Endometrial microvascular endothelial cells (primary cell): ENCODE results near the gene TIGD6. TPM values are rescaled to one million over a fixed set of nuclear protein-coding genes. Genes with fewer than 3 reads are reported as not detected.
"Not testable (repeated sequence)": the region's sequence is repeated elsewhere in the genome, so short reads cannot be mapped to it uniquely, and the experiment has no call there.

ENCODE experiments used
- in situ Hi-C: cut with HindIII; loops from 2 replicates; pipeline ENCODE4 v1.10.0; 2017; ENCODE audit warnings: low sequenced_read_pairs, low pct_unique_long_range_greater_than_20kb; ENCODE audit errors: inconsistent ontology term
- total RNA-seq: library from RNA; depleted of rRNA; stranded (reverse); fragments of >200 nt; gene quantifications from one replicate; pipeline ENCODE4 v1.2.3, GENCODE V29; 2015; ENCODE audit errors: inconsistent ontology term

Gene TIGD6
- total RNA-seq, 1 donor from 2014 or later, result 1.6 TPM

- in situ Hi-C loops, result loop anchor here (25.0 kb wide), 1 partner anchor 91 kb away; no protein-coding TSS in a partner anchor
These were observed 46.9 kb downstream of the TIGD6 start for GRCh38 chr5:149953436-149954121.

- in situ Hi-C loops, result loop anchor here (25.0 kb wide), 1 partner anchor 89 kb away; no protein-coding TSS in a partner anchor
These were observed 49.2 kb downstream of the TIGD6 start for GRCh38 chr5:149951138-149951749.

- in situ Hi-C loops, result no loop called here
These were observed 51.5 kb downstream of the TIGD6 start for GRCh38 chr5:149948993-149949392.

DNA sequence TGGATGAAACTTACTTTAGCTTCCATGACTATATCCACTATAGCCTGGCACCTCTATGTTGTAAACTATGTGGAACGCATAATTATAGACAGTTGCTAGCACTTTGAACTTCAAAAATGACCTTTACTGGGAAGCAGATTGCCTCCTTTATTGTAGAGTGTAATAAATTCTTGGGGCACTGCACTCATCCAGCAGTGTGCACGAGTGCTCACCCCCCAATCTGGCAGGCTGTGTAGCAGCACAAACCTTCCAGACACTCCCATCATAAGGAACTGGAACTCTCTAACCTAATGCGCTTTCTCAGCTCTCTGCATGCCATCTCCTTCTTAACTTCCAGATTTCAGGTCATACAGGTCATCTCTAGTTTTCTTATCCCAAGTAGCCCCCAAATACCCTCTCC is 54.3 kb downstream of the TIGD6 start:
- in situ Hi-C loops, result no loop called here

GRCh38 chr5:149944666-149945065 is 55.8 kb downstream of the TIGD6 start, which contains the start of gene PDE6A:
TSS of gene PDE6A (minus strand) at chr5:149944793. CDS start at chr5:149944673, 120 bp downstream.
- in situ Hi-C loops, result no loop called here

DNA sequence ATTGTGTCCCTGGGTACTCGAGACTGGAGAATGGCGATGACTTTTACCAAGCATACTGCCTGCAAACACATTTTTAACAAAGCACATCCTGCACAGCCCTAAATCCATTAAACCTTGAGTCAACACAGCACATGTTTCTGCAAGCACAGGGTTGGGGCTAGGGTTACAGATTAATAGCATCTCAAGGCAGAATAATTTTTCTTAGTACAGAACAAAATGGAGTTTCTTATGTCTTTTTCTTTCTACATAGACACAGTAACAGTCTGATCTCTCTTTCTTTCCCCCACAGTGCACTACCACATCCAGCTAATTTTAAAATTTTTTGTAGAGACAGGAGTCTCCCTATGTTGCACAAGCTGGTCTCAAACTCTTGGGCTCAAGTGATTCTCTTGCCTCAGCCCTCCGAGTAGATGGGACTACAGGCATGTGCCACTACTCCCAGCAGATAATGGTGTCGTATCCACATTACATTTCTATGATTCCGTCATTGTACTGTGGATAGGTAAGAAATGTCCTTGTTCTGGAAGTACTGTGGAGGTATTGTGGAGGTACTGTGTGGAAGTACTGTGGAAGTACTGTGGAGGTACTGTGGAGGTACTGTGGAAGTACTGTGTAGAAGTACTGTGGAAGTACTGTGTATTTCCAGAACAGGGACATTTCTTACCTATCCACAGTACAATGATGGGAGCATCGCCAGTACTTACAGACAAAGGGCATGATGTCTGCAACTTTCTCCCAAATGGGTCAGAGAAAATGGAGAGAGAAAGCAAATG is 57.1 kb downstream of the TIGD6 start:
- in situ Hi-C loops, result not testable (repeated sequence)

Other genes with a start within 250 kb of the TIGD6 start
- gene PDE6A, start 55.9 kb downstream of the TIGD6 start, total RNA-seq, result not detected
- 35.8 TPM for gene SLC26A2, start 39.9 kb downstream of the TIGD6 start, total RNA-seq
- 26.0 TPM for gene HMGXB3, start 85 bp upstream of the TIGD6 start, total RNA-seq
- not detected for gene CSF1R, start 85.9 kb upstream of the TIGD6 start, total RNA-seq
- 2.8 TPM for gene PDGFRB, start 155.2 kb upstream of the TIGD6 start, total RNA-seq
- not detected for gene CDX1, start 166.1 kb upstream of the TIGD6 start, total RNA-seq
- gene SLC6A7, start 189.4 kb upstream of the TIGD6 start, total RNA-seq, result not detected